Fibroblast of the conjunctiva (primary cell): Measurements from ENCODE around the gene SORCS2.

Source experiments
- DNase-seq: peaks from one replicate; pipeline ENCODE4 v3.0.0-alpha.2; 2010; ENCODE audit warnings: low read depth

SORCS2 gene

GRCh38 chr4:7244331-7244665, 52.0 kb downstream of the SORCS2 start:
- DNase-seq = no peak

- no peak for DNase-seq
Observed at GRCh38 chr4:7244751-7245320, 52.5 kb downstream of the SORCS2 start.

GRCh38 chr4:7247521-7247920, 55.2 kb downstream of the SORCS2 start:
- no peak for DNase-seq

GRCh38 chr4:7247946-7248345, 55.6 kb downstream of the SORCS2 start:
- DNase-seq = no peak

DNA sequence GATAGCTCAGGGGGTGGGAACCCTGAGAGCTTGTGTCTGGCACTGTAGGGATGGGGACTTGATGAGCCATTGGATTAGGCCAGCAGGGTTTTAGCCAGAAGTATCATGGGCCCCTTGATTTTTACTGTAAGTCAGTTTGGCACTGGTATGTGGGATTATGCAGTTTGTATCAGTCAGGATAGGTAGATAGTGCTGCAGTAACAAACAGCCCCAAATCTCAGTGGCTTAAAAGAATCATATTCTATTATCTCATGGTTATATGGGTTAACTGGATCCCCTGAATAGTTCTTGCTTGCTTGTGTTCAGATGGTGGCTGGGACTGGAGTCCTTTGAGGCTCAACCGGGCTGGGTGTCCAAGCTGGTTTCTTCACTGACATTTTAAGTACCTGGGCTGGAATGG, 56.5 kb downstream of the SORCS2 start:
- DNase-seq = no peak

GRCh38 chr4:7251321-7251720, 59.0 kb downstream of the SORCS2 start:
- DNase-seq = no peak

DNA sequence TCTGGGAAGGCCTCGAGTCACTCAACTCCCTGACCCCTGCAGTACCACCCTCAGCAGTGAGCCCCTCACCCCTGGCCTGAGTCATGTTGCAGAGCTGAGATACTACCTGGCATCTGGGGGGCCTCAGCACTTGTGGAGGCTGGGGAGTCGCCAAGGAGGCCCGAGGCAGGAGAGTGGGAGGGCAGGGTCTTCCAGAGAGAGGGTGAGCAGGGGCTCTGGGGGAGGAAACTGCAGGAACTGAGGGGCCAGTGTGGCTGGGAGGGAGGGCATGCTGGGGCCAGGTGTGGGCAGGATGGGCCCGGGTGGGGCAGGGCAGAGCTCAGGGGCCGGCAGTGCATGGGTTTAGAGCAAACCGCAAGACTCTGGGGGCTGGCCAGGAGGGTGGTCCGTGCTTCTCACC, 59.7 kb downstream of the SORCS2 start:
- DNase-seq = no peak

GRCh38 chr4:7252510-7253340, 60.4 kb downstream of the SORCS2 start:
- no peak for DNase-seq

- no peak for DNase-seq
Observed at GRCh38 chr4:7253341-7253700, 61.0 kb downstream of the SORCS2 start.

- DNase-seq = no peak
Observed at GRCh38 chr4:7253837-7254236, 61.5 kb downstream of the SORCS2 start.

DNA sequence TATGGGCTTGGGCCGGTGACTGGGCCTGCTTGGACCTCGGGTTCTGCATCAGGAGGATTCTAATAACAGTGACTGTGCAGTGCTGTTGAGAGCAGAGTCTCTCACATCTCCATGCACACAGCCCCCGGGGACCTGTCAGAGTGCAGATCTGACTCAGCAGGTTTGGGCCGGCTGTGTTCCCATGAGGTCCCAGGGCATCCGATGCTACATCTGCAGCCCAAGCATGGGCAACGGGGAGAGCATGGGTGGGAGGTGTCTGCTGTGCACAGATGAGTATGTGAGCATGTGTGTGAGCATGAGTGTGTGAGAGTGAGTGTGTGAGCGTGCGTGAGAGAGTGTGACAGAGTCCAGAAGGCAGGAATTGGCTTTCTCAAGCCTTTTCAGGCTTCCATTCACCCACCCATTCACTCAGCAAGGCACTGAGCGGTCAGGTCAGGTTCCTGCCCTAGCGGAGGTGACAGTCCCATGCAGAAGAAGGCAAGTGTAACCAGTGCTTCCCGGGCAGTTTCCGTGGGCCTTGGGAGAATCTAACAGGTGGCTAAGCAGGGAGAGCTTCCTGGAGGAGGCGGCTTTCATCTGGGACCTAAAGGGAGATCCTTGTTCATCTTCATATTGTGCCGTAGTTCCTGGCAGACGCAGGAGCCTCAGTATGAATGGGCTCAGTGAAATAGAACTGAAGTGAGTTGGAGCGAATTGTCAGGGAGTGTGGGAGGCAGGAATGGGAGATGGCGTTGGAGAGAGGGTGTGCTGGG, 62.6 kb downstream of the SORCS2 start:
- no peak for DNase-seq

DNA sequence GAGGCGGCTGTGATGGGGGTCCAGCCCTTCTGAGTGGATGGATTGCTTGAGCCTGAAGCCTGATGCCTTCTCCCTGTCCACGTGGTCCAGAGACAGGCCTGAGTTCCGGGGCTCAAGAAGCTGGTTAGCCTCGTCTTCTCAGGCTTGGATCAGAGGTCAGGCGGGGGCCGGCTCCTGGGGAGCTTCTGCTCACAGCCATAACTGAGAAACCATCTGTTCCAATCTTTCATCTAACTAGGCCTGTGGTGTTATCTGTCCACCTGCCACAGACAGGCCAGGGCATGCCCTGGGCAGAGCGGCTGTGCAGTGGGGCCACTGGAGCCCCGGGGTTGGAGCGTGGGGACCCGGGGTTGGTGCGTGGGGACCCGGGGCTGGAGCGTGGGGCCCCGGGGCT, 63.1 kb downstream of the SORCS2 start:
- no peak for DNase-seq

GRCh38 chr4:7255996-7256395, 63.7 kb downstream of the SORCS2 start:
- no peak for DNase-seq

DNA sequence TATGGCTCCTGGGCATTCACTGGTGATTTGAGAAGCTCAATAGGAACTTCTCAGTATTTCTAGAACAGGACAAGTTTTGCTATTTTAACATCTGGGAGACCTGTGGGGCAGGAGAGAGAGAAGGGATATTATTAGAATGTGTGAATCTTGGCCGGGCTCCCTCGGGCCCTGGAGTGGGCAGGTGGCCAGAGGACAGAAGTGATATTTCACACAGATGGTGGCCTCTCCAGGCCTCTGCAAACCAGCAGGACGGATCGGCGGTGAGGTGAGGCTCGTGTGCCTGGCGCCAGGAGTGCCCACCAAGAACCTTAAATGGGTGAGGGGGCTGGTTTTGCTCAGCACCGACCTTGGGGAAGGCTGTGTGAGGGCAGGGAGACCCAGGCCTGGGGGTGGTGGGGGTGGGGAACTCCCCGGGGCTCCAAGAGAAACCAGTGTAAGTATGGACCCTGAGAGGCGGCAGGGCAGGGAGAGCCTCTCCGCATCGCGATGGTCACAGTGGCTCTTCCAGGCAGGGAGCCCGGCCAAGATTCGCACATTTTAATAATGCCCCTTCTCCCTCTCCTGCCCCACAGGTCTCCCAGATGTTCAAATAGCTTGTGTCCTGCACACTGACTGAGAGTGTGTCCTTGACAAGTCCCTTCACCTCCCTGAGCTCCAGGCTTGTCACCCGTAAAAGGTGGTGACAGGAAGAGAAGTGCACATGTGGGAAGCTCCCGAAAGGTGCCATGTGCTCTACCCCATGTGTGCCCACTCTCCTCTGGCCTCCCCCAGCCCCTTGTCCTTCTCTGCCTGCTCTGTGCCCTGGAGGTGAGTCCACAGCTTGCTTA, 64.9 kb downstream of the SORCS2 start:
- no peak for DNase-seq

GRCh38 chr4:7259039-7259438, 66.7 kb downstream of the SORCS2 start:
- DNase-seq = no peak

- no peak for DNase-seq
Observed at GRCh38 chr4:7260569-7260968, 68.2 kb downstream of the SORCS2 start.

DNA sequence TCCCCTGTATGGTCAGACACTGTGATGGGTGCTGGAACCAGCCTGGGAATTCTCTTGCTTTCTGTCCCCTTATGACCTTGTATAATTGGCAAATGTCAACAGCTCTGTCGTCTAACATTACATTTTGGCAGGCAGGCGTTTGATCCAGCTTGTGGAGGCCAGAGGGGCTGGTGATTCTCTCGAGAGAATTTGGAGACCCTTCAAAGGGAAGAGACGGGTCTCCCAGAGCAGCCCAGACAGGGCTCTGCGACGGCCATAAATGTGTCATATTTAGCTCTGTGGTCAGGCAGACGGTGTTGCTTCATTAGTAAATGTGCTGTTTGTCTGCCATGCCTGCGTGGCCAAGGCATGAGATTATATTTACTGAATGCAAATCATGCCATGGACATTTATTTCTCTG, 68.7 kb downstream of the SORCS2 start:
- DNase-seq = no peak

DNA sequence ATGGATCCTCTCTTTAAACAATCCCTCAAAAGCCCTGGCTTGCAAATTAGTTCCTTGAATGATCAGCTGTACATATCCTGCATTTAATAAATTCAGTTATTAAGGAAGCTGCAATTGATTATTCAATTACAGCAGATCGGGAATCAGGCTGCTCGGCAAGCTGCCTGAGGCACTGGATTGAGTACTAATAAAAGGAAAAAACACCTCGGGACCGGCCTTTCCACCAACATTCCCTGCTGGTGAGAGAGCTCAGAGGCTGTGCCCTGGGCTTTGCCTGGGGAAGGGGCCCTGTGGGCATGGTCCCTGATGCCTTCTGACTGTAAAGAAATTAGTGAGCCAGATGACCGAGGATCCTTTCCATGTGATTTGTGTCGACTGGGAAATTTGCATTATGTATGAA, 69.2 kb downstream of the SORCS2 start:
- no peak for DNase-seq

- DNase-seq = no peak
Observed at GRCh38 chr4:7262134-7262533, 69.8 kb downstream of the SORCS2 start.

DNA sequence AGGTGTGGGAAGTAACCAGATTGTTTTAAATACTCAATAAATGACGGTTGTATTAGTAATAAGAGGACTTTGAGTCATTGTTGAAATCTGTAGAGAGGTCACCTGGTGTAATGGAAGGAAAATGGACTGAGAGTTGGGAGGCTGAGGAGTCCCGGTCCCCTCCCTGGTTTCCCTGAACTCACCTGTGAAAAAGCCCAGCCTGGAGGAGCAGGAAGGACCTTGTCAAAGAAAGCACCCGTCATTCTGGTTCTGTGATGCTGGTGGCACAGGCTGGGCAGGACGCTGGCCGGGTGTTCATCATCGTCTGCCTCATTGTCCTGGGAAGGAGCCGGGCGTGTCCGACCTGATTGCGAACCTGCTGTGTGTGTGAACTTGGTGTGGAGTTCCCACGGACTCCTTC, 70.8 kb downstream of the SORCS2 start:
- DNase-seq = no peak

DNA sequence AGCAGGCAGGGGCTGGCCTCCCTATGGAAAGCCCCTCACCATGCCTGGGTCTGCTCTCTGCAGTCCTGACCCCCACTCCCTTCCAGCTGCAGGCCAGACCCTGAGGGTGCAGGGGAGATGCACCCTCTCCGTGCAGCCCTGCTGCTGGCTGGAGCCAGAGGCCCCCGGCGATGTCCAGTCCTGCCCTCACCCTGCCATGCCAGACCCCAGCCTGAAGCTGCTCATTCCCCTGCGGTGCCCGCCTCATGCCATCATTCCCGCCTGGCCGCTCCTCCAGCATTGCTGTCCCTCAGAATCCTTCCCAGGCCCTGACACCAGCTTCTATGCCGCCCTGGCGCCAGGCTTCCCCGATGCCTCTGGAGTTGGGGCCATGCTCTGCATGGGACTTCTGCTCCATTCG, 72.4 kb downstream of the SORCS2 start:
- DNase-seq = no peak

DNA sequence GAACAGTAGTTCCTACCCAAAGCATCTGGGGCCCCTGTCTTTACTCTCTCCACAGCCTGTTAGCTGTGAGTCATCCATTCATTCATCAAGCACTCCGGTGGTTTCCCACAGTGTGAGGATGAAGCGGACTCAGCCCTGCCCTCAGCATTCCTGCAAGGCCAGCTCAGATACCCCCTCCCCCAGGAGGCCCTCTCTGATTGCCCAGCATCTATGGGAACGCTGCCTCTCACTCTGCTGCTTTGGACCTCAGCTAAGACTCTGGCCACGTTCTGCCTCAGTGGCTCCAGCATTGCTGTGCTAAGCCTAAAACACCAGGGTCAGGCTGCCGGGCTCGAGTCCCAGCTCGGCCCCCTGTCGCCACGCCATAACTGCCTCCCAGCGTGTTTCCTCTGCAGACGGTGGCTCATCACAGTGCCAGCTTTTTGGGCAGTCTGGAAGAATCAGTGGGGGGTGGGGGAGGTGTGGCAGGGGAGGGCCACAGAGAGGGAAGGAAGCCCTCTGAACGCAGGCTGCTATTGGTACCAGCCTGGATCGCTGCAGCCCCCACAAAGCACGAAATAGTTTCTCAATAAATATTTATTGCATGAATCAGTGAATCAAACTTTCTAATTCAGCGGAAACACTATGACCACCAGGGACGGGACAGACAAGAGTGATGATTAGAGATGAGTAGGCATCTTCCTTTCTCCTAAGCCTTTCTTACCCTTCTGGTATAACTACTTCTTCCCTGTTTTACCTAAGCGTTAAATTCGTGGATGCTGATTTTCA, 74.4 kb downstream of the SORCS2 start:
- DNase-seq = no peak
